Hippocampal formation (tissue), 2 donors: ENCODE measurements around the gene PCDH19.

ENCODE experiments used
- DNase-seq, 2 donors: peaks; one replicate each; lab custom pipeline; 2025; lab: John Stamatoyannopoulos, UW

Gene PCDH19

DNA sequence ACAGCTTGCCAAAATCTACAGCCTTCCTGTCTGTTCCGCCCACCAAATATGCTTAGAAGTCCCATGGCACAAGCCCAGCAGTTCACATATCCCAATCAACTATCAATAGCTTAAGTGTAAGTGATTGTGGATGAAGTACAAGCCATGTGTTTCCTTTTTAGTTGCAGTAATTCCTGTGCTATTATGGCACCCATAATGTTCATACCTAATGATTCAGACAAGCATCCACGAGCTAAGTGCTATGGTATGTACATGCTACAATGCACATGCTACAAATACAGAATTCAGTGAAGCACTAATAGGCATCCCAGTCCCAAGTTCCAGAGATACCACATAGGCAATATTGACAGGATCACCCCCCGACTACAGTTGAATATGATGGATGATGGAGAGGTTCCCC lies 94.5 kb downstream of the PCDH19 start:
- DNase-seq: no peak

DNA sequence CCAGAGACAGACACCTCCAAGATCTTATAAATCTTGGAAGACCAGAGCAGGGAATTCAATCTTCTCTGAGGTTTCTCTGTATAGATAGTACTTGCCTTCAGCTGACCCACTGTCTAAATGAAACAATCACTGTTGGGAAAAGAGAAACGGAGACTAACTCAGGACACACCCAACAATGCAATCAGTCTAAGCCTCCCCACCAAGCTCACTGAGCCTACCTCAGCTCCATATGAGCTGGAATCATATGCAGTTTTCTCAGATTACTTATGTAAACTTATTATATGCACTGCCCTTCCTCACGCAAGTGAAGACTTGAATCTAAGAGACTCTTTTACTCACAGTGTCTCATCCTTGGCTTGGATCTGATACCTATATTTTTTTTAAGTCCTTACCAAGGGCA lies 110.5 kb downstream of the PCDH19 start:
- DNase-seq: no peak

DNA sequence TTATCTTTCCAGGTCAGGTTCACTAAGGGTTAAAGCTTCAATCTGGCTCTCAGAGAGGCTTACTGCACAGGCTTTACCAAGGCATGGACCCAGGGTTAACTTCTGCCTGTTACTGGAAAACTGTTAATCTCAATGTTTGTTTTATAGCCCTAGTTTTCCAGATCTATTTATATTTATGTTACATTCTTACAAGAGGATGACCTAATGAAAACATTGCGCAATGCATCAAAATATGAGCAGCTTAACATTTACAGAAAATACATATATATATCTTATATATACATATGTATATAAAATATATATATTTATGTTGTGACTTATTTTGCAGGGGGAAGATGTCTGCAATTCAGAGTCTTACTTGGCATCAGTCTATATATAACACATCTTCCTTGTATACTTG lies 112.3 kb downstream of the PCDH19 start:
- DNase-seq: no peak

DNA sequence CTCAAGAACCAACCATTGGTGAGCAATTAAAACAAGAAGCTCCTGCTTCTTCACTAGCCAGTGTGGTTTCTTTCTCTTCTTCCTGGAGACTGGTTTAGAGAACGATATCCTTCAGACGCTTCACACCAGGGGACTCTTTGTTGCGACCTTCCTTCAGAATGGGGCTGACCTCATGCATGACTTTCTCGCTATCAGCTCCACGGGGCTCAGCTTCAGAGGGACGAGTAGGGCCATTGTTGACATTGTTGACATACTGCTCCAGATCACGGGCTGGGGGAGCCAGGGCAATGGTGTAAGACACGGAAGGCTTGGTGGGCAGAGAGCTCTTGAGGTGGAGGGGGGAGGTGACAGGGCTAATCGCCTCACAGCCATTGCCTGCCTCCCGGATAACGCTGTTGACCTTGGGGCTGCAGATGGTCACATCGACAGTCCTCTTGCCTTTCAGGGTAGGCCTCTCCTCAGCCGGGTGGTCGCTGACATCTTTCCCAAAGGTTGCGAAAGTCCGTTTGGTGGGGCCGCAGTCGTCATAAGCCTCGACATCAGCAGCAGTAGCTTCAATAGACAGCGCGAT lies 113.8 kb downstream of the PCDH19 start:
- DNase-seq: no peak

DNA sequence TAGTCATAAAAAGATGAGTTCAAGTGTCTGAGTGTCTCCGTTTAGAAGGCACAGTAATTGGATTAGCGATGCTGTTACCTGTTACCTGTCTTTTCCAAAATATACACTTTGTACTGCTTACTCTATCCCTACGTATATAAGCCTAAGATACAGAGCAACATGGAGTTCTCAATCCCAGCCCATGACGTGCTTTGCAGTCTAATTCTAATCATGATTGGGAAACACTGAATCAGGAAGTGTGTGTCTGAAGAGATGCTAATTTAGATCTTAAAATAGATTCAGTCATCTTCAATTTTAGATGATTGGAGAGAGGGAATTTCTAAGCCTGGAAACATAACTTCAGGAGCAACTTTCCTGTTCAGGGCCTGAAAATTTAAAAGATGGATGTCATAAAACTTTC lies 115.1 kb downstream of the PCDH19 start:
- no peak for DNase-seq

DNA sequence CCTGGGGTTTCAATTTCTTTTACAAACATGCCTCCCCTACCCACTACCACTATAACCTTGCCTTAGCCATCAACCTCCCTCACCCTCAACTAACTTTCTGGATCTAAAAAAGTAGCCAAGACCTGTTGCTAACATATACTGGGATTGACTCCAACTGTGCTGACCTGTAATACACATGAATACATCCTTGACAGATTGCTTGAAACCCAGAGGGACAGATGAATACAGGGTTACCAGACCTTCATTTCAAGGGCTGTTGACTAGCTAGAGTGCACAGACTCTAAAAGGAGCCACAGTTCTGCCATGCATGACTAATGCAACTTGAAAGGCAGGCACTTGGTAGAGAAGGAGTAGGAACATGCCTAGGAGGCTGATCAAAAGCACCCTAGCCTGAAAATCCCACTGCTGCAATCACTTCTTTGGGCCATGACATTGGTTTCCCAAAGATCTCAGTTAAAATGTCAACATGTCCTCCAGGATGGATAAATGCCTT lies 121.0 kb downstream of the PCDH19 start:
- no peak for DNase-seq

DNA sequence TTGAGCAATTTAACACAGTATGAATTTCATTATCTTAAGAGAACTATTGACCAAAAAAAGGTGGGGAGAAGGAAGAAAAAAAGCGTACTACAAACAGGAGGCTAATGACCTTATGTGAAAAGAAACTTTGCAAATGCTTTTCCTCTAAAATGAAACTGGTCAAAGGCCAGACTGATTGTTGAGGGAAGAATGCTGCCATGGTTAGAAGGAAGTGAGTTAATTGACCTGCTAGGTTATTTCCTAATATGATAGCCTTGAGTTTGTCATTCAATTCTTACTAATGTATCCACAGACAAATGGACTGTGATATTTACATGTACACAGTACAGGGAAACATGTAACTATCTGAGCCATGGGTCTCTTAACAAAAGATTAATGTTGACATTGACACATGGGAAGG lies 132.8 kb downstream of the PCDH19 start:
- DNase-seq: no peak

DNA sequence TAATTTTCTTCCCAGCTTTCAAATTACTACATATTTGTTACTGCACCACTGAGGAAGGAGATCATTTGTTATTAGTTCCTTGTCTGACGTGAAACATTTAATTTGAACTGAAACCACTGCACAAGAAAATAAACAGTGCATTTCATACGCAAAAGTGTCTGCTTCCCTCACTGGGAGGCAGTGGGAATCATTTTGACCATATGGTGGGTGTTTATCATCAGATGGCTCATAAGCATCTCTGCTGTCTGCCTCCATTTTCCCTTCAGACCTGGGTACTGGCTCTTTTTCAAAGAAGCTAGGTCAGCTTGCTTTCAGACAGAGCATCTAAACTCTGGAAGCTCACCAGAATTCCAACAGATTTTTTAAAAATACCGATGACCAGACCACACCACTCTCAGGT lies 135.2 kb downstream of the PCDH19 start:
- DNase-seq: no peak

DNA sequence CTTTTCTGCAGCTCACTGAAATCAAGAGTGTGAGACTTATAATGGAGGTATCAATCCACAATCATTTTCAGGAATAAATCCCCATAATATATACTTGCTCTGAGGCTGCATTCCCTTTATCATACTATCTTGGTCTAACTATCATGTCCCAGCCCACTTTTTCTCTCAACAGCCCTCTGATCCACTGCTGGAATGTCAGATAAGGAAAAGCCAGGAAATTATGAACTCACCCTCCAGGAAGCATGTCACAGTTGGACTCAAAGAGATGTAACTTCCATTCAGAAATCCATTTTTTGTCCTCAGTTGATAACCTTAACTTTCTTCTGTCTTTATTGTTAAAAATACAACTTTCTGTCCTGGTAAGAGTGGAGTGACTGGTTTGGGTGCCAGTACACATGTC lies 144.9 kb downstream of the PCDH19 start:
- DNase-seq: no peak

DNA sequence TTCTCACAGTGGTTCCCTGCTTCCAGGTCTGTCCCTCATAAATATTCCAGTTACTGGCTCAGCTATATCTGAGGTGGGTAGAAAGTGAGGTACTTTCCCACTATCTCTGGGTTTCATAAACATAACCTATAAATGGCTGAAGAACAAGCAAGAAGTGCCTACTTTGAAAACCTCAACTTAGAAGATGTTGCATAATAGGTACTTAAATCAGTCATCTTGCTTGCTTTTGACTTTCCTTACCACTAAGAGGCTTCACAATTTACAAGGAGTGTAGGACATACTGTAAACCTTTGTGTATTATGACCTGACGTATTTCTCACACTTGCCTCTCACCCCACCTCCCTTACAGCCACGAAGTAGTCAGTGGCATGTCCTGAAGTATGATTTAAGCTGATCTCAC lies 145.9 kb downstream of the PCDH19 start:
- no peak for DNase-seq

DNA sequence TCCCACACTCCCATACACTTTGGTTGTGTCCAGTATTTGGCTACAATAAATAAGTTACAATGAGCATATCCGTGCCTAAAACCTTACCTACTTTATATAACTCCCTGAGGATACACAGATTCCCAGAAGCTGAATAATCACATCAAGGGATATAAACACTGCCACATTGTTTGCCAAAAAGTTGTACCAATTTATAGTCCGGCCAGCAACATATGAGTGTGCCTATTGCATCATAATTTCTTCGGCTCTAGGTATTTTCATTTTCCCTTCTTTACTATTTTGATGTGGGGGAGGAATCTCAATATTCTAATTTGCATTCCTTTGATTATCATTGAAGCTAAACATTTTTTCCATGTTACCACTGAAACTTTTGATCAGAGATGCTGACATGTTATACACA lies 146.4 kb downstream of the PCDH19 start:
- DNase-seq: no peak

DNA sequence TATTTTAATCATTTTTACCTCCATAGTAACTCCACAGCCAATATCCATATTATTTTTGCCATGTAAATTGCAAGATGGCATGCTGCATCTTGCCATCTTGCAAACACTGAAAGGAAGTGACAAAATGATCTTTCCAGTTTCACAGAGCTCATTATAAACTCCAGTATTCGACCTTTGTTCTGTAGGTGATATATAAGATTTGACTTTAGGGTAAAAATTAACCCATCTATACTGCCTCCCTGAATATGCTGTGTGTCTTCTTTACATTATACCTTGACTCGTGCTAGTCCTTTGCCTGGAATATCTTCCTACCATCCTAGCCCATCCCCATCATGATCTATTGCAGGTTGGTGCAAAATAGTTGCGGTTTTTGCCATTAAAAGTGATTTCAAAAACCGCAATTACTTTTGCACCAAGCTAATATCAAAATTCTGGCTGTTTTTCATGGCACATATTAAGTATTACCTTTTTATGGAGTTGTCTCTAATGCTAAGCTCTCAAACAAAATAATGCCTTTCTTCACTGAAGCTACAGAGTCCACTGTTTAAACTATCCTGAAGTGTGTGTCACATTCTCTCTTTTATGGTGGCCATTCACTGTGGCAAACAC lies 161.1 kb downstream of the PCDH19 start:
- no peak for DNase-seq

DNA sequence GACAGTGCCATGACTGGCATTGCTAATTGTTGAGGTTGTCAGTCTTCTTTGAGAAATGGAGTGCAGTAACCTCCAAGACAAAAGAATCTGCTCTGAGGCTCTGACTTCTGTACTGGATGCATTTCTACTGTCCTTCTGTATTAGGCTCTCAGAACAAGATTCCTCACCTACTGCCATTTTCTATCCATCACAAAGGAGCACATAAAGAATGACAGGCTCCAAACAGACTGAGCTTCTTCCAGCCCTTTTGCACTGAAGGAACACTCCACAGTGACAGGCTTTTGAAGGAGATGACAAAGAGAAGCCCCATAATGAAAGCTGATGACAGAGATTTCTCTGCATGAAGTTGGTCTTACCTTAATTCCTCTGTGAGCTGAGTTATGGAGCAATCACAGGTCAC lies 162.2 kb downstream of the PCDH19 start:
- DNase-seq: no peak

DNA sequence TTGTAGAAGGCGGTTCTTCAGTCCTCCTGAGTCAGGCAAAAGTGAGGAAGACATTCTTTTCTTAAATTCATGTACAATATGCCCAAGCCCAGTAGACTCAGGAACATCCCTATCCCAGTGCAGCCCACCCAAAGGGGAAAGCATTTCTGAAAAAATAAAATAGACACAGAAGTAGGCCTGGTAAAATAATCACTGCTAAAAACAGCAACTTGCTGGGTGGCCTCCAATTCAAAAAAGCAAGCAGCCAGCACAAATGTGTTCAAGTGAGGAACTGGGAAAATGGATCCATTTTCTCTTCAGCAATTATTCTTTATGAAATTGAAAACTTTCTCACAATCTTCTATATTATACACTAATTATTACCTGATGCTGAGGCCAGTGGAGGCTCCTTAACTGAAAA lies 165.4 kb downstream of the PCDH19 start:
- DNase-seq: no peak
